HG03139 (cell line): ENCODE results near the gene TMTC2.

Source experiments
- ATAC-seq: cut with Tn5 transposase; IDR thresholded peaks from one replicate; pipeline ENCODE4 v1.9.1; 2021; ENCODE audit not compliant: unreplicated experiment

Gene TMTC2

GRCh38 chr12:83005534-83006197 is 319.0 kb downstream of the TMTC2 start:
- no peak for ATAC-seq

GRCh38 chr12:83008703-83009102 is 322.0 kb downstream of the TMTC2 start:
- no peak for ATAC-seq

GRCh38 chr12:83010169-83010804 is 323.6 kb downstream of the TMTC2 start:
- ATAC-seq, result peak; percentile 56

GRCh38 chr12:83015390-83016217 is 328.9 kb downstream of the TMTC2 start:
- no peak for ATAC-seq

- no peak for ATAC-seq
Observed at GRCh38 chr12:83016218-83016835, 329.6 kb downstream of the TMTC2 start.

- no peak for ATAC-seq
Observed at GRCh38 chr12:83016991-83017390, 330.3 kb downstream of the TMTC2 start.

GRCh38 chr12:83018088-83018487 is 331.4 kb downstream of the TMTC2 start:
- ATAC-seq, result no peak

GRCh38 chr12:83027021-83027723 is 340.5 kb downstream of the TMTC2 start:
- ATAC-seq, result no peak

GRCh38 chr12:83031196-83031595 is 344.5 kb downstream of the TMTC2 start:
- no peak for ATAC-seq

- ATAC-seq, result no peak
Observed at GRCh38 chr12:83036847-83037246, 350.1 kb downstream of the TMTC2 start.

GRCh38 chr12:83039413-83039812 is 352.7 kb downstream of the TMTC2 start:
- ATAC-seq, result no peak

GRCh38 chr12:83040339-83040738 is 353.6 kb downstream of the TMTC2 start:
- ATAC-seq, result no peak

GRCh38 chr12:83040991-83041390 is 354.3 kb downstream of the TMTC2 start:
- no peak for ATAC-seq

GRCh38 chr12:83042441-83043200 is 355.9 kb downstream of the TMTC2 start:
- no peak for ATAC-seq

GRCh38 chr12:83044736-83045135 is 358.0 kb downstream of the TMTC2 start:
- ATAC-seq, result no peak

- ATAC-seq, result no peak
Observed at GRCh38 chr12:83046019-83046418, 359.3 kb downstream of the TMTC2 start.

GRCh38 chr12:83049306-83049705 is 362.6 kb downstream of the TMTC2 start:
- no peak for ATAC-seq

- no peak for ATAC-seq
Observed at GRCh38 chr12:83052890-83053541, 366.3 kb downstream of the TMTC2 start.

- ATAC-seq, result no peak
Observed at GRCh38 chr12:83057436-83057835, 370.7 kb downstream of the TMTC2 start.

- ATAC-seq, result no peak
Observed at GRCh38 chr12:83059107-83059506, 372.4 kb downstream of the TMTC2 start.
